Kidney (tissue), 14 donors: ENCODE data around the gene PIGV. TPM values are rescaled to one million over a fixed set of nuclear protein-coding genes. Genes with fewer than 3 reads are reported as not detected.
A peak's percentile ranks its signal among the peaks of the same experiment; 100 is the strongest.
"Not testable (repeated sequence)": the region's sequence is repeated elsewhere in the genome, so short reads cannot be mapped to it uniquely, and the experiment has no call there.

ENCODE experiments used
- DNase-seq, 5 donors: peaks; one replicate each; pipeline ENCODE4 v3.0.0-alpha.2; 2013 to 2020
- FAIRE-seq: peaks from 2 replicates; lab custom pipeline; 2012; peaks lifted over from hg19 to GRCh38; lab: Jason Lieb, UNC
- H3K27ac ChIP-seq, 2 donors: one replicate each; pipeline ENCODE4 v1.7.0; 2013; ENCODE audit warnings: low read depth in 2 of 2, low read length in 2 of 2, inconsistent platforms in 1 of 2
- H3K27me3 ChIP-seq: one replicate; pipeline ENCODE4 v1.7.1; 2013; ENCODE audit warnings: low read length, inconsistent platforms; ENCODE audit not compliant: control insufficient read depth, insufficient read depth
- H3K36me3 ChIP-seq, 3 donors: one replicate each; pipeline versions ENCODE4 v1.7.0 to v1.7.1; 2013; ENCODE audit warnings: low read length in 3 of 3, control low read depth in 1 of 3, inconsistent platforms in 1 of 3; ENCODE audit not compliant: insufficient read depth in 3 of 3, control insufficient read depth in 2 of 3
- H3K4me1 ChIP-seq, 3 donors: one replicate each; pipeline versions ENCODE4 v1.7.0 to v1.7.1; 2013; ENCODE audit warnings: low read length in 3 of 3, inconsistent platforms in 1 of 3, low read depth in 1 of 3; ENCODE audit not compliant: control insufficient read depth in 2 of 3, insufficient read depth in 2 of 3
- H3K4me3 ChIP-seq, 3 donors: one replicate each; pipeline versions ENCODE4 v1.7.0 to v1.8.1; 2013; ENCODE audit warnings: low read length in 3 of 3, control low read depth in 1 of 3, inconsistent platforms in 1 of 3
- H3K9ac ChIP-seq, 3 donors: one replicate each; pipeline versions ENCODE4 v1.7.0 to v1.7.1; 2013; ENCODE audit warnings: low read length in 3 of 3, control low read depth in 1 of 3, inconsistent platforms in 1 of 3
- H3K9me3 ChIP-seq, 3 donors: one replicate each; pipeline versions ENCODE4 v1.7.0 to v1.7.1; 2013; ENCODE audit warnings: low read length in 3 of 3, control low read depth in 1 of 3, inconsistent platforms in 1 of 3; ENCODE audit not compliant: control insufficient read depth in 2 of 3, insufficient read depth in 1 of 3
- CTCF ChIP-seq: IDR thresholded peaks from 3 replicates; pipeline ENCODE4 v1.5.1; 2012; ENCODE audit warnings: mild to moderate bottlenecking, moderate library complexity, borderline replicate concordance; ENCODE audit not compliant: insufficient read depth; ENCODE audit errors: extremely low read depth
- intact Hi-C: fragments of 100-400 bp; cut with DNase I; formaldehyde crosslinking; loops from one replicate; pipeline ENCODE4 v1.11.1; 2022
- polyA plus RNA-seq: library from polyadenylated mRNA; stranded (reverse); fragments of 350-450 nt; fragmentation: Illumina TruSeq; extraction: RNeasy Lipid Tissue Mini Kit (QIAGEN cat#74804); gene quantifications from one replicate; pipeline ENCODE4 v1.2.3, GENCODE V29; 2014; ENCODE audit warnings: low read depth, low replicate concordance; ENCODE audit not compliant: insufficient read depth
- total RNA-seq: library from RNA; stranded (reverse); fragmentation: NEBNext Ultra II Directional; extraction: Animal tissue kit (Norgen Biotek cat#: 25700); gene quantifications from one replicate; pipeline ENCODE4 v1.2.1, GENCODE V29; 2021
- donor health status: control.
- donor health status: control.
- donor health status: control.
- donor health status: control.
- donor health status: control.
- donor health status: DM: yes; HTN: yes; CAD: no.
- donor health status: Normal renal cell carcinoma (clear cell type).

PIGV gene
- total and polyA plus RNA-seq, 2 donors from 2014 or later: 13.8 to 15.5 TPM

DNA sequence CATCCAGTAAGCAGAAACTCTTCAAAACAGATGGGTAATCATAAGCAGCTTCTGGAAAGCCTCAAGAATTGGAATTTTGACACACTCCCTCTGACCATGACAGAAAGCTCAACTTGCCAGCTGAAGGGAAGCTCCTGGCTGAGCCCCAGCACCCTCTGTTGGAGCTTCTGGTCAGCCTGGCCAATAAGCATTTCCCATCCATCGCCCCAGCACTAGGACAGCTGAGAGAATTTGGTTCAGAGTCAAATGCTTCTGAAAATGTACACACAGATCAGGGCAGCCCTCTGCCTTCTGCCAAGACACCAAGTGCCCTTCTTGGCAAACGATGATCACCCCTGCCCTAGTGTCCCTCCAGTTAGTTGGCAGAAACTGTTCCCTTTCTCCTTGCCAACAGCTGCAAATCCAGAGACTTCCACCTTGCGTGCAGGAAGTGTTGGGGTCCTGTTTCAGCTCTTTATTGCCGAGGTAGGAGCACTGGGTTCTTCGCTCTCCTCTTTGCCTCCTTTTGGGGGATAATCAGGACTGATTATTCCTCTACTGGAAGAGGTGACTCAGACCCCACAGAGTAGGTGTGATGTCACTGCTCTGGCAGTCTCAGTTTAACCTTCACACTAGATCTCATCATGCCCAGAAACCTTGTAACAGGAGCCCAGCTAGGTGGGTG lies 11.9 kb downstream of the PIGV start:
- Histone ChIP-seq H3K36me3 (peaks cover 0 to 6% (median 5%) of the 10 kb centered on the region in 3 donors), H3K27ac (peak overlapping the region; percentile 53 to 68), H3K9ac (no peak overlapping the region), H3K27me3 (no peaks in the 10 kb centered on the region), H3K9me3 (no peaks in the 10 kb centered on the region), H3K4me3 (no peak overlapping the region), H3K4me1 (peaks cover 0 to 8% (median 7%) of the 10 kb centered on the region in 3 donors)
- DNase-seq (peak in 1 of 5 donors; percentile 37), FAIRE-seq (no peak)
- TF ChIP-seq CTCF: no peak
- intact Hi-C loops: loop anchor here (10.0 kb wide), 1 partner anchor 85 kb away; no protein-coding TSS in a partner anchor

- DNase-seq: peak in 1 of 5 donors; percentile 67
- not testable (repeated sequence) for H3K4me1 ChIP-seq, H3K9ac ChIP-seq, H3K4me3 ChIP-seq, H3K27me3 ChIP-seq, H3K36me3 ChIP-seq, FAIRE-seq, H3K27ac ChIP-seq, H3K9me3 ChIP-seq
- intact Hi-C loops: loop anchor here (10.0 kb wide), 1 partner anchor 81 kb away; no protein-coding TSS in a partner anchor
These were observed 16.2 kb downstream of the PIGV start for GRCh38 chr1:26803932-26804331.

GRCh38 chr1:26810105-26810504 lies 22.4 kb downstream of the PIGV start:
- H3K27me3 ChIP-seq, H3K36me3 ChIP-seq, H3K4me3 ChIP-seq, H3K4me1 ChIP-seq, H3K27ac ChIP-seq, intact Hi-C loops, H3K9me3 ChIP-seq, H3K9ac ChIP-seq: not testable (repeated sequence)
- DNase-seq (peak in 4 of 5 donors; percentile 68 to 91 (median 81)), FAIRE-seq (peak; percentile 33)
- TF ChIP-seq CTCF: peak; percentile 86

DNA sequence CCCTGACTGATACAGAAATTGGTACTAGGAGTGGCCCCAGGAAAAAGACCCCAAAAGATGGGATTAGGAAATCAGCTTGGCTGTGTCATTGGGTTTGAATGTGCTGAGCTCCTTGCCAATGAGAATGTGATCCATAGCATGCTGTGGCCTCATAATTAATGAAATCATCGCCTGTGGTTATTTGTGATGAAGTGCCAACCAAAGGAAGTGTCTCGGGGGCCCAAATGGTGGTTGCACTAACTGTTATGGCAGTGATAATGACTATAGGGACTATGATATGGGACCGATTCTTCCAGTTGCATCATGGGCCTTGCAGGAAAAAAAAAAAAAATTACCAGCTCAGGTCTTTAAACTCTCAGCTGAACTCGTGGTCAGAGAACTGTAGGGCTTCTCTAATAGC lies 23.3 kb downstream of the PIGV start:
- H3K4me3 ChIP-seq: no peak overlapping the region
- DNase-seq (no peak), FAIRE-seq (no peak)
- H3K27me3 ChIP-seq: no peaks in the 10 kb centered on the region
- no peak overlapping the region for H3K9ac ChIP-seq
- no peaks in the 10 kb centered on the region for H3K4me1 ChIP-seq
- no peak for TF ChIP-seq CTCF
- H3K27ac ChIP-seq: no peak overlapping the region
- no peaks in the 10 kb centered on the region for H3K36me3 ChIP-seq
- no peaks in the 10 kb centered on the region for H3K9me3 ChIP-seq
- intact Hi-C loops: no loop called here
